ENCODE data around the gene PAK1.

The PAK1 gene

GRCh38 chr11:77455740-77456139 lies 18.2 kb downstream of the PAK1 start:
- Histone ChIP-seq H3K18ac (ENCODE audit: low read length) (no peak overlapping the region), H3K79me1 (ENCODE audit: low read depth, low read length) (no peaks in the 10 kb centered on the region), H3K4me2 (ENCODE audit: insufficient read depth, low read length, poor library complexity, severe bottlenecking) (no peak overlapping the region), H2BK120ac (ENCODE audit: low read depth, low read length) (no peak overlapping the region), H3K27me3 (ENCODE audit: control insufficient read depth in 3 of 3, insufficient read depth in 3 of 3, low read depth in 1 of 3, low read length in 3 of 3) (no peaks in the 10 kb centered on the region), H3K23ac (ENCODE audit: low read depth, low read length, poor library complexity) (no peak overlapping the region), H3K4me3 (ENCODE audit: low read length in 2 of 2) (no peak overlapping the region), H3K4ac (ENCODE audit: low read length) (no peak overlapping the region), H2BK15ac (ENCODE audit: low read length) (no peak overlapping the region), H2BK12ac (ENCODE audit: low read length) (no peak overlapping the region), H4K8ac (ENCODE audit: low read depth, low read length) (no peak overlapping the region), H2AFZ (ENCODE audit: low read length) (no peak overlapping the region), H2BK5ac (ENCODE audit: low read length) (no peak overlapping the region), H3K9me3 (replicated peaks in 1 of 2; ENCODE audit: control insufficient read depth in 2 of 2, insufficient read depth in 1 of 2, low read depth in 1 of 2, low read length in 2 of 2) (peaks cover 0 to 3% of the 10 kb centered on the region in 2 donors), H3K14ac (ENCODE audit: low read length) (no peak overlapping the region), H3K27ac (replicated peaks; ENCODE audit: low read length) (no peak overlapping the region), H3K9ac (ENCODE audit: low read depth, low read length, poor library complexity) (no peak overlapping the region), H4K91ac (ENCODE audit: low read depth, low read length, poor library complexity) (no peak overlapping the region), H3K36me3 (replicated peaks in 1 of 2; ENCODE audit: control insufficient read depth in 2 of 2, insufficient read depth in 2 of 2, low read length in 2 of 2) (peaks cover 0 to 12% of the 10 kb centered on the region in 2 donors), H3K4me1 (ENCODE audit: control insufficient read depth in 2 of 2, insufficient read depth in 1 of 2, low read depth in 1 of 2, low read length in 2 of 2) (peaks cover 4 to 43% of the 10 kb centered on the region in 2 donors), H2AK5ac (ENCODE audit: low read depth, low read length) (no peak overlapping the region)
- DNase-seq (ENCODE audit: low spot score): no peak

GRCh38 chr11:77454867-77455655 lies 18.8 kb downstream of the PAK1 start:
- WGBS, 2 donors (ENCODE audit: extremely low coverage in 2 of 2, insufficient read length in 2 of 2, insufficient replicate concordance in 1 of 2): no CpG with 5 or more reads among the region's 4 CpGs

GRCh38 chr11:77450227-77450626 lies 23.7 kb downstream of the PAK1 start:
- H4K8ac ChIP-seq (ENCODE audit: low read depth, low read length): no peak overlapping the region
- no peaks in the 10 kb centered on the region for H3K27me3 ChIP-seq (ENCODE audit: control insufficient read depth in 3 of 3, insufficient read depth in 3 of 3, low read depth in 1 of 3, low read length in 3 of 3)
- H3K4me3 ChIP-seq (ENCODE audit: low read length in 2 of 2): no peak overlapping the region
- H2BK120ac ChIP-seq (ENCODE audit: low read depth, low read length): no peak overlapping the region
- H3K27ac ChIP-seq (replicated peaks; ENCODE audit: low read length): no peak overlapping the region
- H3K9ac ChIP-seq (ENCODE audit: low read depth, low read length, poor library complexity): no peak overlapping the region
- no peak overlapping the region for H2BK15ac ChIP-seq (ENCODE audit: low read length)
- no peak overlapping the region for H3K4me2 ChIP-seq (ENCODE audit: insufficient read depth, low read length, poor library complexity, severe bottlenecking)
- WGBS, 2 donors (ENCODE audit: extremely low coverage in 2 of 2, insufficient read length in 2 of 2, insufficient replicate concordance in 1 of 2): no CpG with 5 or more reads among the region's 1 CpG
- peaks cover 0 to 12% of the 10 kb centered on the region in 2 donors for H3K36me3 ChIP-seq (replicated peaks in 1 of 2; ENCODE audit: control insufficient read depth in 2 of 2, insufficient read depth in 2 of 2, low read length in 2 of 2)
- H3K18ac ChIP-seq (ENCODE audit: low read length): no peak overlapping the region
- H2BK12ac ChIP-seq (ENCODE audit: low read length): no peak overlapping the region
- H2AFZ ChIP-seq (ENCODE audit: low read length): no peak overlapping the region
- no peak for DNase-seq (ENCODE audit: low spot score)
- peaks cover 0 to 12% of the 10 kb centered on the region in 2 donors for H3K4me1 ChIP-seq (ENCODE audit: control insufficient read depth in 2 of 2, insufficient read depth in 1 of 2, low read depth in 1 of 2, low read length in 2 of 2)
- H3K9me3 ChIP-seq (replicated peaks in 1 of 2; ENCODE audit: control insufficient read depth in 2 of 2, insufficient read depth in 1 of 2, low read depth in 1 of 2, low read length in 2 of 2): peaks cover 0 to 3% of the 10 kb centered on the region in 2 donors
- no peak overlapping the region for H3K4ac ChIP-seq (ENCODE audit: low read length)
- no peaks in the 10 kb centered on the region for H3K79me1 ChIP-seq (ENCODE audit: low read depth, low read length)
- no peak overlapping the region for H3K14ac ChIP-seq (ENCODE audit: low read length)
- no peak overlapping the region for H4K91ac ChIP-seq (ENCODE audit: low read depth, low read length, poor library complexity)
- H3K23ac ChIP-seq (ENCODE audit: low read depth, low read length, poor library complexity): no peak overlapping the region
- no peak overlapping the region for H2BK5ac ChIP-seq (ENCODE audit: low read length)
- no peak overlapping the region for H2AK5ac ChIP-seq (ENCODE audit: low read depth, low read length)

More at GRCh38 chr11:77454867-77455655, 18.8 kb downstream of the PAK1 start:
- Histone ChIP-seq H3K18ac (ENCODE audit: low read length) (no peak overlapping the region), H3K36me3 (replicated peaks in 1 of 2; ENCODE audit: control insufficient read depth in 2 of 2, insufficient read depth in 2 of 2, low read length in 2 of 2) (peaks cover 0 to 12% of the 10 kb centered on the region in 2 donors), H3K9me3 (replicated peaks in 1 of 2; ENCODE audit: control insufficient read depth in 2 of 2, insufficient read depth in 1 of 2, low read depth in 1 of 2, low read length in 2 of 2) (peaks cover 0 to 3% of the 10 kb centered on the region in 2 donors), H3K4ac (ENCODE audit: low read length) (no peak overlapping the region), H3K23ac (ENCODE audit: low read depth, low read length, poor library complexity) (no peak overlapping the region), H3K79me1 (ENCODE audit: low read depth, low read length) (no peaks in the 10 kb centered on the region), H3K27me3 (ENCODE audit: control insufficient read depth in 3 of 3, insufficient read depth in 3 of 3, low read depth in 1 of 3, low read length in 3 of 3) (no peaks in the 10 kb centered on the region), H3K4me3 (ENCODE audit: low read length in 2 of 2) (no peak overlapping the region), H4K8ac (ENCODE audit: low read depth, low read length) (no peak overlapping the region), H3K4me2 (ENCODE audit: insufficient read depth, low read length, poor library complexity, severe bottlenecking) (no peak overlapping the region), H3K4me1 (ENCODE audit: control insufficient read depth in 2 of 2, insufficient read depth in 1 of 2, low read depth in 1 of 2, low read length in 2 of 2) (peaks cover 3 to 43% of the 10 kb centered on the region in 2 donors), H3K27ac (replicated peaks; ENCODE audit: low read length) (no peak overlapping the region), H2BK12ac (ENCODE audit: low read length) (no peak overlapping the region), H2AFZ (ENCODE audit: low read length) (no peak overlapping the region), H2AK5ac (ENCODE audit: low read depth, low read length) (no peak overlapping the region), H2BK120ac (ENCODE audit: low read depth, low read length) (no peak overlapping the region), H2BK5ac (ENCODE audit: low read length) (no peak overlapping the region), H4K91ac (ENCODE audit: low read depth, low read length, poor library complexity) (no peak overlapping the region), H3K14ac (ENCODE audit: low read length) (no peak overlapping the region), H3K9ac (ENCODE audit: low read depth, low read length, poor library complexity) (no peak overlapping the region), H2BK15ac (ENCODE audit: low read length) (no peak overlapping the region)
- DNase-seq (ENCODE audit: low spot score): no peak

GRCh38 chr11:77449784-77450183 lies 24.1 kb downstream of the PAK1 start:
- DNase-seq (ENCODE audit: low spot score): no peak

More at GRCh38 chr11:77449784-77450183, 24.1 kb downstream of the PAK1 start:
- Histone ChIP-seq H3K79me1 (ENCODE audit: low read depth, low read length) (no peaks in the 10 kb centered on the region), H3K18ac (ENCODE audit: low read length) (no peak overlapping the region), H3K14ac (ENCODE audit: low read length) (no peak overlapping the region), H3K27ac (replicated peaks; ENCODE audit: low read length) (no peak overlapping the region), H4K8ac (ENCODE audit: low read depth, low read length) (no peak overlapping the region), H2AFZ (ENCODE audit: low read length) (no peak overlapping the region), H2BK120ac (ENCODE audit: low read depth, low read length) (no peak overlapping the region), H3K4ac (ENCODE audit: low read length) (no peak overlapping the region), H4K91ac (ENCODE audit: low read depth, low read length, poor library complexity) (no peak overlapping the region), H2BK5ac (ENCODE audit: low read length) (no peak overlapping the region), H3K9ac (ENCODE audit: low read depth, low read length, poor library complexity) (no peak overlapping the region), H3K4me1 (ENCODE audit: control insufficient read depth in 2 of 2, insufficient read depth in 1 of 2, low read depth in 1 of 2, low read length in 2 of 2) (peaks cover 2 to 8% of the 10 kb centered on the region in 2 donors), H3K27me3 (ENCODE audit: control insufficient read depth in 3 of 3, insufficient read depth in 3 of 3, low read depth in 1 of 3, low read length in 3 of 3) (no peaks in the 10 kb centered on the region), H3K4me3 (ENCODE audit: low read length in 2 of 2) (no peak overlapping the region), H3K36me3 (replicated peaks in 1 of 2; ENCODE audit: control insufficient read depth in 2 of 2, insufficient read depth in 2 of 2, low read length in 2 of 2) (peaks cover 0 to 12% of the 10 kb centered on the region in 2 donors), H3K4me2 (ENCODE audit: insufficient read depth, low read length, poor library complexity, severe bottlenecking) (no peak overlapping the region), H2BK12ac (ENCODE audit: low read length) (no peak overlapping the region), H3K9me3 (replicated peaks in 1 of 2; ENCODE audit: control insufficient read depth in 2 of 2, insufficient read depth in 1 of 2, low read depth in 1 of 2, low read length in 2 of 2) (peaks cover 0 to 3% of the 10 kb centered on the region in 2 donors), H3K23ac (ENCODE audit: low read depth, low read length, poor library complexity) (no peak overlapping the region), H2AK5ac (ENCODE audit: low read depth, low read length) (no peak overlapping the region), H2BK15ac (ENCODE audit: low read length) (no peak overlapping the region)
- no CpG with 5 or more reads among the region's 1 CpG for WGBS, 2 donors (ENCODE audit: extremely low coverage in 2 of 2, insufficient read length in 2 of 2, insufficient replicate concordance in 1 of 2)

All from neuronal stem cell (in vitro differentiated cells).